ENCODE measurements around the gene HDAC5.
"Not testable (repeated sequence)": the region's sequence is repeated elsewhere in the genome, so short reads cannot be mapped to it uniquely, and the experiment has no call there.

Gene HDAC5

GRCh38 chr17:44132275-44132821 is 8.9 kb upstream of the HDAC5 start:
- DNase-seq, result no peak

DNA sequence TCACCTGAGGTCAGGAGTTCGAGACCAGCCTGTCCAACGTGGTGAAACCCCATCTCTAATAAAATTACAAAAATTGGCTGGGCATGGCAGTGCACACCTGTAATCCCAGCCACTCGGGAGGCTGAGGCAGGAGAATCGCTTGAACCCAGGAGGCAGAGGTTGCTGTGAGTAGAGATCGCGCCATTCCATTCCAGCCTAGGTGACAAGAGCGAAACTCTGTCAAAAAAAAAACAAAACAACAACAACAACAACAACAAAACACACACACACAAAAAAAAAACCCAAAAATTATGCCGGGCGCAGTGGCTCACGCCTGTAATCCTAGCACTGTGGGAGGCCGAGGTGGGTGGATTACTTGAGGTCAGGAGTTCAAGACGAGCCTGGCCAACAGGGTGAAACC is 7.9 kb upstream of the HDAC5 start:
- DNase-seq, result not testable (repeated sequence)

DNA sequence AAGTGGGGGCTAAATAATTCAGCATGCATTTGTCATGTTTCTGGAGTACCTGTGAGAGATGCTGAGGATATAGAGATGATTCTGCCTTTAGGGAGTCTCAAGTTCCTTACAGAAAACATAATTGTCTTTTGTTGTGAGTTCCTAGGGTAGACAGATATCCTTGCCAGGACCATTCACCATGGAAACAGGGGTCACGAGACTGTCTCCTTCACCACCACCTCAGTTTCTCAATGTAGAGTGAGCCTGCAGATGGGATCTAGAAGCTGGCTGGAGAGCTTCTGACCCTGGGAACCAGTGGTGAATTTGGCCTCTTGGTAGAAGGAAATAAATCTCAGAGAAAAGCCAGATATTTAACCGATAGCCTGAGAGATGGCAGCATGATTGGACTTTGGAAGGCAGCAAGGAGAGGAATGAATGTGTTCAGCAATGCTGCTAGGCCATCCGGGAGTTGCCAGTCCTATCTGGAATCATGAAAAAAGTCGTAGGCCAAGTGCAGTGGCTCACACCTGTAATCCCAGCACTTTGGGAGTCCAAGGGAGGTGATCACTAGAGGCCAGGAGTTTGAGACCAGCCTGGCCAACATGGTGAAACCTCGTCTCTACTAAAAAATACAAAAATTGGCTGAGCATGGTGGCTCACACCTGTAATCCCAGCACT is 7.4 kb upstream of the HDAC5 start:
- no peak for DNase-seq

- no peak for DNase-seq
Measured at GRCh38 chr17:44128383-44128782, 4.9 kb upstream of the HDAC5 start.

DNA sequence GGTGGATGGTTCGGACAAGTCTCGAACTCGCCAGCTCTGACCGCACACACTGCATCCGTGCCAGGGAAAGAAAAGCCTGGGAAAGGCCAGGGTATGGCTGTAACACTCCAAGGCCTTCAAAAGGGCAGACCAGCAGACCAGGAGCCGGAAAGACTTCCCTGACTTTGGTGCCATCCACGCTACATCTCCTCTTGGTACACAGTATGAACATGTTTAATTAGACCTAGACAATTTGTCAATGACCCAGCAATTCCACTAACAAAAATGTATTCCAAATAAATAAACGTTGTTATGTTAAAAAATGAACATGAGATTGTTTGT is 637 bp upstream of the HDAC5 start:
- no peak for DNase-seq

DNA sequence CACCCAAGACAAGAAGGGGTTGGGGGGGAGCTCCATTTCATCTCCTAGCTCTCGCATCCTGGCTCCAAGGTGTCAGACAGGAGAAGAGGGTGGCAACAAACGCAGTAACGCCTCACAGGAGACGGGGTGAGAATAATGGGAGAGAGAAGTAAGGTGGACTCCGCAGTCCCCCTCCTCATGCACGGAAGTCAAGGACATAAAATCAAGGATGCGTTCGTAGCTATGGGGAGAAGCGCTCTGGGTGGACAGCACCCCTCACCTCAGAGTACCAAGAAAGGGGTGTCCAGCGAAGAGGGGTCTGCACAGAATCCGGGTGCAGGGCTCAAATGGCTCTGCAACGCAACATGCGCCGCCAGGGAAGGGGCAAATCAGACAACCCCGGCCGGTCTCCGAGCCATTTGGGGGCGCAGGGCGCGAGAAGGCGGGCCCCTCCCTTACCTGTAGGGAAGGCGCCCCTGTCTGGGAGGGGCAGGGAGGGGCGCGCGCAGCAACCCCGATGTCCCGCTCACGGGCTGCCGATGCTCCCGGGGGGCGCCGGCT is 555 bp downstream of the HDAC5 start:
- no peak for DNase-seq

DNA sequence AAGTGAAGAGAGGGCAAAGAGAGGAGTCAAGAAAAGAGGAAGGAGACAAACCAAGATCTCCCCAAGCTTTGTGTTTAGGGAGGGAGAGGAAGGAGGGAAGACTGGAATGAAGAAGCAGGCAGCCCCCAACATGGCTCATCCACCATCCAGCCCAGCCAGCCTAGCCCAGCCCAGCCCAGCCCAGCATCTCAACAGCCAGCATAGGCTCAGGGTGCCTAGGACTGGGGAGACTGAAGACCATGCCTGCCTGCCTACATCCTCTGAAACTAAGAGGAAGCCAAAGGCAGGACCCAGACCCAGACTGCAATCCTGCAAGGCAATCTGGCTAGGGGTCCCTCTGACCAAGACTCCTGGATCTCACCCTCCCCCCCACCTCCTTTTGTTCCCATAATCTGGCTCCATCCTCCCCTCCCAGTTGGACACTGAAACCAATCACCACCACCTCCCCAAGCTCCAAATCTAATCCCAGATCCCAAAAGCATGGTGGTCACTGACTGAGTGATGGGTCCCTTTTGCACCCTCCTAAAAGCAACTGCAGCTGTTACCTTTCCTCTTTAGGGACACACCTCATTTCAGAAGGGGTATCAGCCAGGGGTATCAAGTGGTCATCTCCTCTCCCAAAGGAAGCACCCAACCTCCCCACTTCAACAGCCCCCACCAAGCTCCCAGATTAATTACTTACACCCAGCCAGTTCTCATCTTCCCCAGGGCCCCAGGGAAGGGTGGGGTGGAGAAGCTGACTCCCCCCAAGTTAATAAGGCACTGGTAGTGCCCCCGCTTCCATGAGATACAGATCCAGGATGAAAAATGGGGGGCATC is 1.2 kb downstream of the HDAC5 start:
- DNase-seq, result no peak

DNA sequence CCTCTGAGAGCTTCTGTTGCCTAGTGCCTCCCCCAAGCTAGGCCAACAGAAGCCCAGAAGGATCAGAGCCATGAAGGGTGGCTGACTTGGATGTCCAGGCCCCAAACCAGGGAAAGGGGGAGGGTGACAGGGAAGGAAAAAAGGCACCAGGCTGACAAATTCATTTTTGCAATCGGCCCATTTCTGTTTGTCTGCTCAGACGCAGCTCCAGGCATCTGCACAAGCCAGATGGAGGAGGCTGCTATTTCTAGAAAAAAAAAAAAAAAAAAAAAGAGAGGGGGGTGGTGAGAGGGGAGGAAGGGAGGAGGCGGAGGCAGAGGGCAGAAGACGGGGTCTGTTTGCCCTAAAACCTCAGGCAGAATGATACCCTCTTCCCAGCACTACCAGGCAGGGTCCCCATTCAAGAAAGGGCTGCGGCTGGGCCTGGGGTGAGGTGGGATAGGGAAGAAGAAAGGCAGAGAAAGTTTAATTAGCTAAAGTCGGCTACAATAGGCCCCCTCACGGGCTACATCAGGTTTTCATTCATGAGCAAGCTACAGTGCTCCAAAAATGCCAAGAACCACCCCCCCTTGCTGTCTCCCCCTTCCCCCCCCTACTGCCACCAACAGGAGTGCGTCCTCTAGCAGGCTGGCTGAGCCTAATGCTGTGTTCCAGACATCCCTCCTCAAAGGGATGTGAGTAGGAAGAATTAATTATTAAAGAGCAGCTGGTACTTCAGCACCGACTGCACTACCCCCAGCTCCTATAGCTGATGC is 2.4 kb downstream of the HDAC5 start:
- peak in 1 of 2 experiments; percentile 26 for DNase-seq

DNA sequence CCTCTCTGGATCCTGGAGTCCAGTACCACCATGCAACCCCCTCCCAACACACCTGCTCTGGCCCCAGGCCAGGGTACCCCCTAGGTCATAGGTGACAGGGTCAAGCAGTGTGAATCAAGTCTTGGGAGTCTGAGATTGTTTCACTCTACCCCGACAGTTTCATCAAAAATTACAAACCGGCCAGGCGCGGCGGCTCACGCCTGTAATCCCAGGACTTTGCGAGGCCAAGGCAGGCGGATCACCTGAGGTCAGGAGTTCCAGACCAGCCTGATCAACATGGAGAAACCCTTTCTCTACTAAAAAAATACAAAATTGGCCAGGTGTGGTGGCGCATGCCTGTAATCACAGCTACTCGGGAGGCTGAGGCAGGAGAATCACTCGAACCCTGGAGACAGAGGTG is 3.2 kb downstream of the HDAC5 start:
- not testable (repeated sequence) for DNase-seq

GRCh38 chr17:44119798-44120197 is 3.6 kb downstream of the HDAC5 start:
- DNase-seq, result no peak

- no peak for DNase-seq
Measured at GRCh38 chr17:44119062-44119461, 4.4 kb downstream of the HDAC5 start.

- no peak for DNase-seq
Measured at GRCh38 chr17:44118427-44119050, 4.9 kb downstream of the HDAC5 start.

DNA sequence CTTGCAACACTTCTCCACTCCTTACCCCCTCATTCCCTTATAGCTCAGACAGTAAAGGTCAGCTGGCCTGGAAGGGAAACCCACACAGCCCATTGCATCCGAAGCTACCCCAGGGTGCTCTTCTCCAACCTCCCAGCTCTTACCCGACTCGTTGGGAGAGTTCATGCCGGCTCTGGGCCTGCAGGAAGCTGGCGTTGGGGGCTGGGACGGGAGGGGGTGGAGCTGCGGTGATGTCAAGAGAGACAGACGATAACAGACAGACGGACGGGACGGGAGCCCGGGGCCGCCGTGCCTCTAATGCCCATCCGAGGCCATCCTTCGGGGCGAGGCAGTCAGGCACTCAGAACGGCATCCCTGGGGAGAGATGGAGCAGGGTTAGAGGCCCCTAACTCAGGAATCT is 6.1 kb downstream of the HDAC5 start:
- no peak for DNase-seq

DNA sequence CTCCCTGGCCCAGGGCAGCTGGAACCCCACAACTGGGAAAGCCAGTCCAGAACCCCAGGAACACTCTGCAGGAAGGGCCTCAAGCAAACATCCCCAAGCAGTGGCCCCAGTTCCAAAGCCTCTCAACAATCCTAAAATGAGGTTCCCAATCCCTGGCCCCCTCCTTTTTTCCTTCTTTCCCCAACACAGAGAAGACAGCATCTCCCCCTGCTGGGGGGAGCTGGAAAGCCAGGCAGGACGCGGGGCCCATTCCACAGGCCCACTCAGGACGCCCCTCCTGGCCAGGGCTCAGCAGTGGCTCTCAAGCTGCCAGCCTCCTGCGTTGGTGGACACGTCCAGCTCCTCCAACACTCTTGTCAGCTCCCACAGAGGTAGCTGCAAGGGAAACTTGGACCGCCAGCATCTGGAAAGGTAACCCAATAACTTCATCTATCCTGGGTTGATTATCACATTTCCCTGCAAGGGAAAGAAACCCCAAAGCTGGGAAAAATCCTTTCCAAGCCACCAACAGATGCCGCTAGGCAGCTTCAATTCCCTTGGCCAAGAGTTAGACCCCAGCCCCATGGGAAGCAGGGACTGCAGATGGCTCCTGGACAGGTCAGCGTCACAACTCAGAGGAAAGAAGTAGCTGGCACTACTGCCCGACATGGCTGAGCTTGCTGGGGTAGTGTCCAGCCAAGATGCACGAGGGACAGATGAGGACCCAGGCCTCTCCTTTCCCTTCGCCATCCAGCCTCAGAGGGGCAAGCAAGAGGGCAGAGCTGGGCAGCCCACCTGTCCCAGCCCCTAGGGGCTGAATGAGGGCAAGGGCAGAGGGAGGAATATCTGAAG is 7.6 kb downstream of the HDAC5 start:
- no peak for DNase-seq

GRCh38 chr17:44113868-44114840 is 9.3 kb downstream of the HDAC5 start:
- no peak for DNase-seq

DNA sequence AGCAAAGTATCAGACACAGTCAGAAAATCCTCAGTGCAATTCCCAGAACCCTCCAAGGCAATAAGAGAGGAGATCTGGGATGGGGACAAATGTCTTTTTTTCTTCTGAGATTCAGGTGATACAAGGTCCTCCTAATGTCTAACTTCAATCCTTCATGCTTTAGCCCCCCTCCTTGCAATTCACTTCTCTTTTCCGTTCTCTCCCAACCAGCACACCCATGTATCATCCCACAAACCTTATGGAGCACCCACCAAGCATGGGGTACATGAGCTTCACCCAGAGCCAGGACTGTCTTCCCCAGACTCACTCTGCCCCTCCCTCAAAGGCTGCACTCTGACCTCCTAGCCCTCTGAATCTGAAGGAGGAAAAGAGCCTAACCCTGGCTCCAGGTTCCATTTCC is 10.1 kb downstream of the HDAC5 start:
- DNase-seq, result no peak

DNA sequence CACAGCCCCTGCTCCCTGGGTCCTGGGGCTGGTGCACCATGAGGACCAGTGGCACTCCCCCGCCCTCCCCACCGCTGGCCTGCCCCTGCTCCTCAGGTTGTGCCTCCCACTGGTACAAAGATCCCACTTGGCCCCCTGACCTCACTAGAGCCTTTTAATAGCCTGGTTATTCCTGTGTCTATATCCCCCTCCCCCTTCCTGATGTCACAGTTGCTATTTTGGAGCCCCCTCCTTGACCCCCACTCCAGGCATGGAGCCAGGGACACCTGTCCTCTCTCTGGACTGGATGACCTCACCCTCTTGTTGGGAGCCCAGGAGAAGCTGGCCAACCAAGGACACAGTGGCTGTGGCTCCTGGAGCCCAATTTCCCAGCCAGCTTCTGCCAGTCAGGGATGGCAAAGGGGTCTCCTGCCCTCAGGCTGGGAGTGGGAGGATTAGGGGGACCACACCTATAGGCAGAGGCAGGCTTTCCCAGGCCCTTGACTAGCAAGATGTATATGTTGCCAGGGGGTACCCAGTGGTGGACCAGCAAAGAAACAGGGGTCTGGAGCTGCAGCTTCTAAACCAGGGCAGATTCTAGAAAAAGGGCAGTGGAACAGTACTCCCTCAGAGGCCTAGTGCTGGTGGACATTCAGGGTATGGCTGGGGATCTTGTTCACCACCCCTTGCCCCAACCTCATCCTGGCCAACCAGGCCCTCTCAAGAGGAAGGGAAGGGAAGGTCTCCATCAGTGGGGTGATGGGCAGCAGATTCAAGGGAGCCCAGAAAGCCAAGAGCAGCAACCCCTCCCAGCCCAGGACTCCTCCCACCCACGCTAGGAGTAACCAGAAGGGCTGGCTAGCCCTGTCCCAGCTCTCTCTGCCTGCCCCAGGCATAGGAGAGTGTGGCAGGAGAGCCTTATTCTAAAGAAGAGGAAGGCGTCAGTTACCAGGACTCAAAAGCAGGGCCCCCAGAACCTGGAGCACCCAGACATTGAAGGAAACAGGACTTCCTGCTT is 10.9 kb downstream of the HDAC5 start:
- DNase-seq, result no peak

DNA sequence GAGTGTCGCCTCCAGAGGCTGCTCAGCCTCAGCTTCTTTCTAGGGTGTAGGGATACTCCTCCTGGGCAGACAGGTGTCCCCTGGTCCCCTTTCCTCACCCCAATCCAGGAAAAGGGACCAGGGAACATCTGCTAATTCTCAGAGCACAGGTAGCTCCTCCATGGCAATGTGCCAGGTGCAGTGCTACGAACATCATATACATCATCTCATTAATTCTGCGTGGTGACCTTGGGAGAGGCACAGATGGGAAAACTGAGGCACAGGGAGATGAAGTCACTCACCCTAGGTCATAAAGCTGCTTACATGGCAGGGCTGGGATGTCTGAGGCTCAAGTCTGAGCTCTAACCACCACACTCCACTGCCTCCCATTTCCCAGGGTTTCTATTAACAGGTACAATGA is 11.7 kb downstream of the HDAC5 start:
- DNase-seq, result no peak
